Spleen (tissue), 7 donors: Measurements from ENCODE around the gene LRRC58.

Experiments
- POLR2A ChIP-seq, 3 donors: fragments of 450-650 bp; IDR thresholded peaks; one replicate each; pipeline ENCODE4 v1.5.1; 2017; ENCODE audit warnings: antibody characterized with exemption in 3 of 3, mild to moderate bottlenecking in 1 of 3
- POLR2AphosphoS5 ChIP-seq, 3 donors: sonication (generic); formaldehyde crosslinking; IDR thresholded peaks; one replicate each; pipeline ENCODE4 v1.5.1; 2017; ENCODE audit warnings: antibody characterized with exemption in 3 of 3
- TF ChIP-seq, protein P1 (sequence below), 11 experiments: fragments of 200-600 bp in 7 of 11; fragments of 450-650 bp in 4 of 11; sonication (generic) in 4 of 11; IDR thresholded peaks in 8 of 11; conservative IDR thresholded peaks in 3 of 11; 1 replicate in 7 of 11; 2 replicates in 4 of 11; pipeline versions ENCODE4 v1.4.0 to v1.8.0; 2016 to 2021; ENCODE audit warnings: antibody characterized with exemption in 11 of 11, inconsistent platforms in 4 of 11, mild to moderate bottlenecking in 1 of 11
- donor health status: DM: no; HTN: no; CAD: no; lungs with moderate emphysema.
- donor health status: DM: no; HTN: no; CAD: no.
- donor health status: DM: no; HTN: no; CAD: no.

DNA sequence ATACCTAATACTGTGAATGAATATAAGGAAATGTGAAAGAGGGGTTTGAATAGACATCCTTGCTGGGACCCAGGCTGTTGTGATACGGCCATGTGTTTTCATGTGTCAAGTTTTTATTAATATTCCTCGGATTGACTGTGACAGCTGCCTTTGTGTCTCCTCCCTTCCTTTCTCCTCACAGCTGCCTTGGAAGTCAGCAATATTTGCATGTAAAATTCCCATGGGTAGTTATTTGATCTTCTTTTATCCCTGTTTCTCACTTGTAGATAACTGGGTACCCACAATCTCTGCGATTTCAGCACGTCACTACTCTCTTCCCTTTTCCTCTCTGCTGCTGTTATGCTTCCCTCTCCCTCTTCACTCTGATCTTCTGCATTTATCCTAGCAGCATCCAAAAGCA, 73.5 kb downstream of the LRRC58 start:
- TF ChIP-seq, protein P1, sequence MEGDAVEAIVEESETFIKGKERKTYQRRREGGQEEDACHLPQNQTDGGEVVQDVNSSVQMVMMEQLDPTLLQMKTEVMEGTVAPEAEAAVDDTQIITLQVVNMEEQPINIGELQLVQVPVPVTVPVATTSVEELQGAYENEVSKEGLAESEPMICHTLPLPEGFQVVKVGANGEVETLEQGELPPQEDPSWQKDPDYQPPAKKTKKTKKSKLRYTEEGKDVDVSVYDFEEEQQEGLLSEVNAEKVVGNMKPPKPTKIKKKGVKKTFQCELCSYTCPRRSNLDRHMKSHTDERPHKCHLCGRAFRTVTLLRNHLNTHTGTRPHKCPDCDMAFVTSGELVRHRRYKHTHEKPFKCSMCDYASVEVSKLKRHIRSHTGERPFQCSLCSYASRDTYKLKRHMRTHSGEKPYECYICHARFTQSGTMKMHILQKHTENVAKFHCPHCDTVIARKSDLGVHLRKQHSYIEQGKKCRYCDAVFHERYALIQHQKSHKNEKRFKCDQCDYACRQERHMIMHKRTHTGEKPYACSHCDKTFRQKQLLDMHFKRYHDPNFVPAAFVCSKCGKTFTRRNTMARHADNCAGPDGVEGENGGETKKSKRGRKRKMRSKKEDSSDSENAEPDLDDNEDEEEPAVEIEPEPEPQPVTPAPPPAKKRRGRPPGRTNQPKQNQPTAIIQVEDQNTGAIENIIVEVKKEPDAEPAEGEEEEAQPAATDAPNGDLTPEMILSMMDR (IDR thresholded peaks at IDR 0.05 in 8 of 11, conservative IDR thresholded peaks at IDR 0.05 in 3 of 11) = no peak
- TF ChIP-seq POLR2A (IDR thresholded peaks at IDR 0.05) (no peak), POLR2AphosphoS5 (IDR thresholded peaks at IDR 0.05) (no peak)
